HepG2 (cell line): Measurements from ENCODE around the gene DCDC2. TPM values are rescaled to one million over a fixed set of nuclear protein-coding genes. Genes with fewer than 3 reads are reported as not detected.

Experiments
- AGO2 ChIP-seq: fragments of 200-400 bp; formaldehyde crosslinking; optimal IDR thresholded peaks from 2 replicates; pipeline ENCODE3; 2017; ENCODE audit warnings: mild to moderate bottlenecking, low read depth, low read length, moderate library complexity
- ATF6 ChIP-seq: sonication (generic); formaldehyde crosslinking; conservative IDR thresholded peaks from 2 replicates; pipeline ENCODE4 v1.4.0; 2020; ENCODE audit warnings: missing genetic modification reagents
- FOSL2 ChIP-seq: sonication (generic); formaldehyde crosslinking; IDR thresholded peaks from 2 replicates; pipeline ENCODE4 v1.4.0; 2020; ENCODE audit warnings: missing genetic modification reagents
- FOXJ3 ChIP-seq: sonication (generic); formaldehyde crosslinking; IDR thresholded peaks from 2 replicates; pipeline ENCODE4 v1.4.0; 2020; ENCODE audit warnings: missing genetic modification reagents, mild to moderate bottlenecking, borderline replicate concordance
- FOXK2 ChIP-seq: fragments of 450-650 bp; IDR thresholded peaks from 2 replicates; pipeline ENCODE4 v1.6.1; 2016
- HCFC1 ChIP-seq: fragments of 150-350 bp; IDR thresholded peaks from 2 replicates; pipeline ENCODE4 v1.6.1; 2014; ENCODE audit warnings: low read depth, low read length
- HMGA1 ChIP-seq: sonication (generic); formaldehyde crosslinking; conservative IDR thresholded peaks from 2 replicates; pipeline ENCODE4 v1.4.0; 2020; ENCODE audit warnings: missing genetic modification reagents
- HOXA5 ChIP-seq: sonication (generic); formaldehyde crosslinking; IDR thresholded peaks from 2 replicates; pipeline ENCODE4 v1.4.0; 2020; ENCODE audit warnings: missing genetic modification reagents
- MIER3 ChIP-seq: IDR thresholded peaks from 2 replicates; pipeline ENCODE4 v1.6.1; 2016; ENCODE audit warnings: missing compliant biosample characterization, borderline replicate concordance
- NAIF1 ChIP-seq: sonication (generic); formaldehyde crosslinking; IDR thresholded peaks from 2 replicates; pipeline ENCODE4 v1.5.0; 2020; ENCODE audit warnings: mild to moderate bottlenecking, missing genetic modification reagents, borderline replicate concordance
- NFE2L2 ChIP-seq: fragments of 150-350 bp; IDR thresholded peaks from 2 replicates; pipeline ENCODE4 v1.6.1; 2014; ENCODE audit warnings: low read length
- NFKBIZ ChIP-seq: IDR thresholded peaks from 2 replicates; pipeline ENCODE4 v1.6.1; 2018; ENCODE audit warnings: missing genetic modification reagents, missing compliant biosample characterization
- RXRA ChIP-seq: sonication (generic); formaldehyde crosslinking; IDR thresholded peaks from 2 replicates; pipeline ENCODE4 v1.5.1; 2020; ENCODE audit warnings: missing genetic modification reagents
- TBX2 ChIP-seq: sonication (generic); formaldehyde crosslinking; IDR thresholded peaks from 2 replicates; pipeline ENCODE4 v1.5.0; 2020; ENCODE audit warnings: missing genetic modification reagents, mild to moderate bottlenecking, borderline replicate concordance
- ZFP36 ChIP-seq: fragments of 150-350 bp; IDR thresholded peaks from 2 replicates; pipeline ENCODE4 v1.6.1; 2018; ENCODE audit warnings: borderline replicate concordance, low read length, low read depth; ENCODE audit not compliant: partially characterized antibody
- ZFP90 ChIP-seq: sonication (generic); formaldehyde crosslinking; IDR thresholded peaks from 2 replicates; pipeline ENCODE4 v1.8.0; 2022; ENCODE audit warnings: missing genetic modification reagents, mild to moderate bottlenecking, inconsistent platforms, borderline replicate concordance
- ZNF263 ChIP-seq: sonication (generic); formaldehyde crosslinking; IDR thresholded peaks from 2 replicates; pipeline ENCODE4 v1.4.0; 2020; ENCODE audit warnings: missing genetic modification reagents
- ZNF362 ChIP-seq: sonication (generic); formaldehyde crosslinking; IDR thresholded peaks from 2 replicates; pipeline ENCODE4 v1.4.0; 2020; ENCODE audit warnings: missing genetic modification reagents, mild to moderate bottlenecking, borderline replicate concordance
- ZNF574 ChIP-seq: sonication (generic); formaldehyde crosslinking; IDR thresholded peaks from 2 replicates; pipeline ENCODE4 v1.4.0; 2020; ENCODE audit warnings: missing genetic modification reagents
- ZNF607 ChIP-seq: sonication (generic); formaldehyde crosslinking; IDR thresholded peaks from 2 replicates; pipeline ENCODE4 v1.5.1; 2020; ENCODE audit warnings: missing genetic modification reagents, mild to moderate bottlenecking, borderline replicate concordance
- ZNF710 ChIP-seq: sonication (generic); formaldehyde crosslinking; IDR thresholded peaks from 2 replicates; pipeline ENCODE4 v1.5.0; 2020; ENCODE audit warnings: mild to moderate bottlenecking, missing genetic modification reagents, borderline replicate concordance
- ZSCAN30 ChIP-seq: sonication (generic); formaldehyde crosslinking; IDR thresholded peaks from 2 replicates; pipeline ENCODE4 v1.5.0; 2020; ENCODE audit warnings: mild to moderate bottlenecking, missing genetic modification reagents
- polyA plus RNA-seq, 8 experiments: library from polyadenylated mRNA; depleted of rRNA in 3 of 8; stranded (reverse) in 7 of 8; unstranded in 1 of 8; fragments of >200 nt; fragmentation: Illumina TruSeq in 4 of 8; extraction: Trizol in 4 of 8; gene quantifications; 2 replicates each; pipeline versions ENCODE4 v1.2.1 to v1.2.3, GENCODE V29; 2011 to 2016; ENCODE audit warnings: low read depth in 4 of 8, missing spikeins in 1 of 8, mixed read lengths in 1 of 8; ENCODE audit not compliant: insufficient read depth in 1 of 8
- total RNA-seq, 5 experiments: library from RNA; depleted of rRNA; stranded (reverse); fragments of >200 nt; fragmentation: Illumina TruSeq; extraction: Trizol; gene quantifications; 2 replicates each; pipeline ENCODE4 v1.2.3, GENCODE V29; 2016; ENCODE audit warnings: low read depth in 1 of 5

DCDC2 gene
- total and polyA plus RNA-seq, 2 of the 13 experiments (the other 11 are each of a cell fraction or from before 2014, with no cell fraction given): 9.0 to 36.2 TPM

GRCh38 chr6:24385536-24386269, 27.8 kb upstream of the DCDC2 start (continued):
- 0 out of 2 replicates have a peak, but pooled peaks have one; percentile 31 for TF ChIP-seq NFKBIZ (CRISPR knock-in tag)
- no peak for TF ChIP-seq ZFP90 (CRISPR knock-in tag)
- no peak for TF ChIP-seq AGO2
- TF ChIP-seq HOXA5 (CRISPR knock-in tag): peak; percentile 80; the same call in 1 of the 2 replicates
- no peak for TF ChIP-seq ZFP36
- TF ChIP-seq NFE2L2: no peak
- TF ChIP-seq ZNF362 (CRISPR knock-in tag): peak; percentile 96
- TF ChIP-seq ZNF710 (CRISPR knock-in tag): no peak; the same call in 1 of the 2 replicates
- peak; percentile 71 for TF ChIP-seq FOSL2 (CRISPR knock-in tag)
- 0 out of 2 replicates have a peak, but pooled peaks have one; percentile 64 for TF ChIP-seq ZSCAN30 (CRISPR knock-in tag)
- TF ChIP-seq ZNF574: peak; percentile 48; the same call in 1 of the 2 replicates
- TF ChIP-seq FOXJ3: peak; percentile 94; the same call in 1 of the 2 replicates
- TF ChIP-seq ZNF263 (CRISPR knock-in tag): peak; percentile 36; the same call in 1 of the 2 replicates
- TF ChIP-seq HMGA1 (CRISPR knock-in tag): no peak
- peak; percentile 93 for TF ChIP-seq TBX2 (CRISPR knock-in tag)
- TF ChIP-seq MIER3 (CRISPR knock-in tag): peak; percentile 27; the same call in 1 of the 2 replicates
- TF ChIP-seq ATF6 (CRISPR knock-in tag): 0 out of 2 replicates have a peak, but pooled peaks have one; percentile 86
- no peak for TF ChIP-seq FOXK2
- TF ChIP-seq ZNF607 (CRISPR knock-in tag): peak; percentile 37; the same call in 1 of the 2 replicates
- peak; percentile 94; the same call in 1 of the 2 replicates for TF ChIP-seq RXRA (CRISPR knock-in tag)
- TF ChIP-seq NAIF1 (CRISPR knock-in tag): peak; percentile 59; the same call in 1 of the 2 replicates
- TF ChIP-seq HCFC1: no peak
